Measurements from ENCODE around the gene NPM3.
A peak's percentile ranks its signal among the peaks of the same experiment; 100 is the strongest.
"Not testable (repeated sequence)": the region's sequence is repeated elsewhere in the genome, so short reads cannot be mapped to it uniquely, and the experiment has no call there.

The NPM3 gene

GRCh38 chr10:101803511-101803910 lies 20.3 kb upstream of the NPM3 start:
- no peak for DNase-seq

DNA sequence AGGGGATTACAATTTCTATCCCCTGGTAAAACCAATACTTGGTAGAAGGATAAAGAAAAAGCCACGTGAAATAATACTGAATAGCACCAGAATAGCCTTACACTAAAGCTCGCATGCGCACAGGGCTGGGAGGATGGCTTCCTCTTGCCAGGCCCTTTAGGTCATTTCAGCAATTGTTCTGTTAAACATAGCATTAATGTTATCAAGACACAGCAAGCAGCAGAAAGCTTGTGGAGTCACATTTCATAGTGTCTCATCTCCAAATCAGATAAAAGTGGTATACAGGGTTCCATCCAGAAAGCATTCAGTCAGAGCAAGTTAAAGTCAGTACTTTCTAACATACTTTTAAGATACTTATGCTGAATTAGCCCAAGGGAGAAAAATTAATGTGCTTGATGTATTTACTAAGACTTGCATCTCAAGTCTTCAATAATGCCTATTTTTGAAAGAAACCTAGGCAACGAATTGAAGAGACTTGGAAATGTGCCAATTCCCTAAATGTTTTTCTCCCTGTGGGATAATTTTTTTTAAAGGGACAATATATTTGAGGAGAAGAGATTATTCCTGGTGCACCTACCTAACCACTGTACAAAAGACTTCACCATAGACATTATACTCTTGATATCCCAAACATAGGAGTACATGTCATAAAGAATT lies 14.3 kb upstream of the NPM3 start:
- no peak for DNase-seq

- no peak for DNase-seq
Measured at GRCh38 chr10:101793526-101793925, 10.3 kb upstream of the NPM3 start.

DNA sequence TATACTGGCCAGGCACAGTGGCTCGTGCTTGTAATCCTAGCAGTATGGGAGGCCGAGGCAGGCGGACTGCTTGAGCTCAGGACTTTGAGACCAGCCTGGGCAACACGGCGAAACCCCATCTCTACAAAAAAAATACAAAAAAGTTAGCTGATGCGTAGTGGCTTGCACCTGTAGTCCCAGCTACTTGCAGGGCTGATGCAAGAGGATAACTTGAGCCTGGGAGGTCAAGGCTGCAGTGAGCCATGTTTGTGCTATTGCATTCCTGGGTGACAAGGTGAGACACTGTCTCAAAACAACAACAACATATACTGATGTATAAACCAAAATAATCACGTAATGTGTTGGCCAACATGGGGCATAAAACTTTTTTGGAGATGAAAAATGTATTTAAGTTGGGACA lies 6.4 kb upstream of the NPM3 start:
- DNase-seq, result no peak

- not testable (repeated sequence) for DNase-seq
Measured at GRCh38 chr10:101789231-101789630, 6.0 kb upstream of the NPM3 start.

- no peak for DNase-seq
Measured at GRCh38 chr10:101785801-101786200, 2.6 kb upstream of the NPM3 start.

DNA sequence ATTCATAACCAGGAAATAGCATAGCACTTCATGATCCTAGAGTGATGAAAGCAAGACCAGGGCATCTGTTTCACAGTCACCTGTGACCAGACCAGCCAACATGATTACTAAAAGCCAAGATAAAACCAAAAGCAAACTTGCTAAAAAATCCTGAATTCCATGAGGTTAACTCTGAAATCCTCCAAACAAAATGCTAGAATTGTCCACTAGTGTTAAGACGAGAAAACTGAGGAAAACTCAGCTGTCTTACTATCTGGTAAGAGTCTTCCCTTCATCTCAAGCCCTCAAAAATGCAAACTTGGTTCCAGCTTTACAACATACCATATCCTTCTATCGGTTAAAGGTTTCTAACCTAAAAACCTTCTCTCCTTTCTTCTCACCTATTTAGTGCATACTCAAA lies 1.3 kb upstream of the NPM3 start:
- DNase-seq, result no peak

DNA sequence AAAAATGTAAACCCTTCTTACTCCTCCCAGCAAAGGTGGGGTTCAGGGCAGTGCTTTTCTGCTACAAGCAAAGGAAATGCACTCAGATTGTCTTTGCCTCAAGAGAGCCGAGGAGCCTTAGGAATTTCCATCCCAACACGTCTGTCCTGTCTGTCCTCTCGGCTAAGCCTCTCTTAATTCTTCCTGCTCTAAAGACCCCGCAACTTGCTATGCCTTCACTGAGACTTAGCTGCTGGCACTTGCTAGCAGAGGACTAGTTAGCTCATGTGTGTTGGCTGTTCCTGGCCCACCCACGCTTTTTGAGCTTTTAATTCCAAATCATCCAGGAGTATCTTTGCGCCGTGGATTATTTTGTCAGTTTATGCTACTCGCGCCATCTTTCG lies 481 bp upstream of the NPM3 start:
- no peak for DNase-seq

GRCh38 chr10:101781984-101782810 lies 1.0 kb downstream of the NPM3 start:
- no peak for DNase-seq

DNA sequence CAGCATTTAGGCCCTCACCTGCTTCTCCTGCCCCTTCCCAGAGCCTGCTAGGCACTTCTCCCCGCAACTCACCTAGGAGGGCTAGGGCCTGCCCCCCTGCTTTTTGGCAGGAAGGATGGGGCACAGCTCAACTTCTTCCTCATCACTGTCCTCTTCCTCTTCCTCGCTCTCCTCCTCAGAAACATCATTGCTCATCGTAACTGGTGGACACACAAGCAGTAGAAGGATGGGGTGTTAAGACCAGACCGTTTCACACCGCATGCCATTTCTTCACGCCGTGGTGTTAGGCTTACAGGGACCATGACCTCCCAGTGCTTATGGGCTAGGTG lies 1.6 kb downstream of the NPM3 start:
- DNase-seq, result no peak

DNA sequence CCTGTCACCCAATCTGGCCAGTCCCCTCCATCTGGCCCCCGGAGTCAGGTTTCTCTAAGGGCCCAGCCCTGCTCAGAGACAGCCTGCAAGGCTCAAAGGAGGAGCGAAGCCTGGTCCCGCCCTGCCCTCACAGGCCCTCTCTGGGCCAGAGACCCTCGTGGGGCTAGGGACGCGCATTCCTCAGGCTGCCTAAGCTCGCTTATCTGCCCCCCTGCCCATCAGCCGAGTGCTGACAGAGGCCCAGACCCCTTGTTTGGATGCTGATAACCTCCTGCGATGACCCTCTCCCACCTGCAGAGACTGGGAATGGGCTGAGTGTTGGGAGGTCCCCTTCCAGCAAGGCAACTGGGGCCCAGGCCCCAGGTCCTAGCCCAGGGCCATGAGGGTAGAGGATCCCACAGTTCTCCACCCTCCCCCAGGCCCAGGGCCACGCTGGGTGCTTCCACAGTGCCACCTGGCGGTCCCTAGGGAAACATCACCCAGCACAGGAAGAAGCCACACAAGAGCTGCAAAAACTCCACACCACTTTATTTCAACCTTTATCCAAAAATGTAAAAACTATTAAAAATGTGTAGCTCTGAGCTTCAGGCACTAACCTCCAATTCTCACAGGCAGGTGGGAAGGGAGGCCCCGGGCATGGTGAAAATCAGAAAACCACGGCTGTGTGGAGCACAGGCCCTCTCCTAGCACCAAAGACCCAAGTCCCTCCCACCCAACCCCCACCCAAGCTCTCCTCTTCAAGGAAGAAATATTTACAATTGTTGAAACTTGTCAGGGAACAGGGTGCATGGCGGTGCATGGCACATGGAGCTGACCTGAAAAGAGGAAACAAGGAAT lies 2.2 kb downstream of the NPM3 start:
- peak; percentile 65 for DNase-seq

- no peak for DNase-seq
Measured at GRCh38 chr10:101780187-101780817, 2.9 kb downstream of the NPM3 start.

DNA sequence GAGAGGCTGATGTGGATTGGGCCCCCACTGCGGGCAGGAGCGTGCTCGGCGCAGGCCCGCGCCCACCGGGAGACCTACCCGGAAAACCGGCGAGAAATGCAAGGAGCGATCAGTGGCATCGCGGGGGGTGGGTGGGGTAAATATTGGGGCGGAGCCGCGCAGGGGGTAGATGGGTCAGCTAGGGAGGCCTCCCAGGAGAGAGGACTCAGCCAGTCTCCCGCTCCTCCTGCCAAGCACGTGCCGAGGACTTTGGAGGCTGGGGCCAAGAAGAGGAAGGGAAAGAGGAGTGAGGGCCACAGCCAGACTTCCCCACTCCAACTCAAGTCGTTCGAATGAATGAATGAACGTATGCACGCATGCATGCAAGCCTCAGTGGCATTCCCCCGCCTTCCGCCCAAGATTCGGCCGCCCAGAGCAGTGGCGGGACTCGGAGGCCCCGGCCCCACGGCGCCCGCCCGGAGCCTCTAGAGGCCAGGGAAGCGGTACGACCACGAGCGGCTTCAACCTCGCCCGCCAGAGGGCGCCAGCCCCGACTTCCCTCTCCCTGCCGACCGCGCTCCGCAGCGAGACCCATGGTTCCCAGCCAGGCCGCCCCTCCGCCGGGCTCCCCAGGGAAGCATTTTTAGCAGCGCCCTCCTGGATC lies 3.6 kb downstream of the NPM3 start:
- peak; percentile 59 for DNase-seq

- DNase-seq, result no peak
Measured at GRCh38 chr10:101778781-101779543, 4.3 kb downstream of the NPM3 start.

GRCh38 chr10:101778151-101778780 lies 5.0 kb downstream of the NPM3 start:
- DNase-seq, result no peak

DNA sequence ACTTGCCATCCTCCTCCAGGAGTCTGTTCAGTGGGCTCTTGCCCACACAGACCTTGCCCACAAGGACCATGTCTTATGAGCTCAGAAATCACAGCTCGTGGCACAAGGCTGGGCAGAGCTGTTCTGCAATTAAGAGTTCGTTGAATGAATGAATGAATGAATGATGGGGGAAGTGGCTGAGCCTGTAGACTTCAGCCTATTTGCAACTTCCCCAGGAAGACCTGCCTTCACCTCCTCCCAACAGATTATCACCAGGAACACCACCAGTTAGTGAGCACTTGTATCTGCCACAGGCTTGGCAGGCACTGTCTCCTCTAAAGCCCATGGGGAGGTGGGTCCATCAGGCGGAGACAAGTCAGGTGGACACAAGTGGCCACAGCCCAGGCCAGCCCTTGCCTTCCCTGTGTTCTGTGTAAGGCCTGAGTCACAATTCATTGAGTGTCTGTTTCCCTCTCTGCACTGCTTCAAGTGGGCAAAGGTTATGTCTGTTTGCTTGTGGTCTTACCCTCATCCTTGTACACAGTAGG lies 5.6 kb downstream of the NPM3 start:
- DNase-seq, result no peak

DNA sequence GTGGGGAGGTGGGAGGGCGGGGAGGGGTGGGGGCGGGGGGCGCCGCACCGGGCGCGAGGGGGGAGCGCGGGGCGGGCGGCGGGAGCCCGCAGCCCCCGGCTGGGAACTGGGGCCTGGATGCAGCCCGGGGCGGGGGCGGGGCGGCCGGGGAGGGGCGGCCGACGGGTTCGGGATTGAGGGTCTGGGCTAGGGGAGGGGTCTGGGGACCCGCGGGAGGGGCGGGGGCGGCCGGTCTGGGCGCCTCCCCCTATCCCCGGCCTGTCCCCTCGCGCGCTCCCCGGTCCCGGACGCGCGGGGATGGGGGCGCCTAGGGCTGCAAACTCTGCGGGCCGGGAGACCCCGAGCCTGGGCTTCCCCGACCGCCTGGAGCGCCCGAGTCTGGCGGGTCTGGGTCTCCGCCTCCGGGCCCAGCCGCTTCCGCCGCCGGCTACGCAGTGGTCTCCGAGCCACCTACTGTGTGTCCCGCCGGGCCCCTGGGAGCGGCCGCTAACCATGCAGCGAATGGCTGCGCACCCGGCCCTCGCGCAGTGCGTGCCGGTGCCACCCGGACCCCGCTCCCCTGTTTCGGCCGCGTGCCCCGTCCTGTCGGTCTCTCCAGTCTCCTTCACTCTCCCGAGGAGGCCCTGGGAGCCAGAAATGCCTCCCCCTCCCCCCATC lies 7.0 kb downstream of the NPM3 start:
- DNase-seq, result no peak

DNA sequence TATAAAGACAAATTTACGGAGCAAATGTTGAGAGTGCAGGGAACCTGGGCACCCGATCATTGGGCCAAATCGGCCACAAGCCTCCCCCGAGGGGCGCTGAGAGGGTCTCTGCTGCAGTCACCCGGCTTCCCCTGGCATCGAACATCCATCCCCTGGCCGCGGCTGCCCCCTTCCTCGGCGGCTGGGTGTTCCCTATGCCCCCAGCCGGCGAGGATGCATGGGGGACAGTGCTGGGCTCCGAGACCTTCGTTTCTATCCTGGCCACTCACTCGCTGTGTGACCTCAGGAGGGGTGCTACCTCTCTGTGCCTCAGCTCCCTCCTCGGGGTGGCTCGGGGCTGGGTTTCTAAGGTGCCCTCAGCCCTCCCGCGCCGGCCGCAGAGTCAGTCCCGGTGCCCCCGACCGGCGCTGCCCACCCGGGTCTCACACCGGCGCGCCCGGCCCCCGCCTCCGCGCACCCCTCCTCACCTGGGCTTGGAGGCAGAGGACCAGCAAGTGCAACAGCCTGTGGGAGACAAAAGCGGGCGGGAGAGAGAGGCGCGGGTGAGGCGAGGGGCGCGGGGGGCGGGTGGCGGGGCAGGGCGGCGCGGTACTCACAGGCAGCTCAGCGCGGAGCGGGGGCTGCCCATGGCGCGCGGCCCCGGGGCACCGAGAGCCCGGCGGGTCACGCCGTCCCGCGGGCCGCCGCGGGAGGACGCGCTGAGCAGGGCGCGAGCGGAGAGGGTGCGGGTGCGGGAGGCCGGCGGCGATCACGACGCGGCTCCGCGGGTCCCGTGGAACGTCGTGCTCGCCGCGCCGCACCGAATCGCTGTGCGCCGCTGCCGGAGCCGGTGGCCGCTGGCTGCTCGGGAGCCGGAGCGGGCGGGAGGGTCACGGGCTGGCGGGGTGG lies 7.7 kb downstream of the NPM3 start, which contains the start of gene FGF8:
FGF8 (minus strand) TSS at position 842 of the 888 bp plus-strand sequence; CDS start at position 628, 214 bp downstream.
- DNase-seq, result no peak

GRCh38 chr10:101774589-101775272 lies 8.5 kb downstream of the NPM3 start:
- no peak for DNase-seq
